Measurements from ENCODE around the gene NPTXR.

Gene NPTXR

DNA sequence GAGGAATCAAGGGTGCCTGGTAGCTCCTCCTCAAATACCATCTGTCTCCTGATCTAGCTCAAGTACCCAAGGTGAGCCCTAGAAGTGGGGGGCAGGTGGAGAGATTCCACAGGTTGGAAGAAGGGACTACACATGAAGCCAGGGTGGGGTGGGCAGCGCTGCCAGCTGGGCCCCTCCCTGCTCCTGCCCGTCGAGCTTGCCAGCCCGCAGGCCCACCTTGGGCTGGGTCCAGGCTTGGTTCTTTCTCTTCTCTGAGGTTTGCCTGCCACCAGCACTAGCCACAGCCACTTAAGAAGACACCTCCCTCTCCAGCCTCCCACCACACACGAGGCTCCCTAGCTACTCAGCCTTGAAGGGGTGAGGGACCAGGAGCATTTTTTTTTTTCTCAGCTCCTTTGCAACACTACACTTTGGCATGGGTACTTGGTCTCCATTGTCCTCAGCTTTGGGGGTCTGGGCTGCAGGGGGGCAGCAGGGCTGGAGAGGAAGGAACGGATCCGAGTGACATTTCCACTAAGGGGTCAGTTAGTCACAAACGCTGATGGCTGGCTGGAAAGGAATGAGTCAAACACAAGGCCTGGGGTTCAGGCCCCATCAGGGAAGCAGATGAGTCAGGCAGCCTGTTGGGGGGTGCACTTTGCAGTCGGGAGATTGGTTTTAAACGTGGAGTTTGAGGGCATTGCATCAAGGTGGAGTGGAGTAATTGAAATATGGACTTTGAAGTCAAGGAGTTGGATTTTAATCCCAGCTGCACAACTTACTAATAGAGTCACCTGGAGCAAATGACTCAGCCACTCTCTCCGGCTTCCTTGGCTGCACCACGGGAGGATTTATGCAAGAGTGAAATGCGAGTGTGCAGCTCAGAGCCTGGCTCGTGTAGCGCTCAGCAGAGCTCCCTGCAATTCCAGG lies 7.4 kb upstream of the NPTXR start:
- DNase-seq, result peak; percentile 26

GRCh38 chr22:38850399-38850798 lies 6.6 kb upstream of the NPTXR start:
- DNase-seq, result no peak

DNA sequence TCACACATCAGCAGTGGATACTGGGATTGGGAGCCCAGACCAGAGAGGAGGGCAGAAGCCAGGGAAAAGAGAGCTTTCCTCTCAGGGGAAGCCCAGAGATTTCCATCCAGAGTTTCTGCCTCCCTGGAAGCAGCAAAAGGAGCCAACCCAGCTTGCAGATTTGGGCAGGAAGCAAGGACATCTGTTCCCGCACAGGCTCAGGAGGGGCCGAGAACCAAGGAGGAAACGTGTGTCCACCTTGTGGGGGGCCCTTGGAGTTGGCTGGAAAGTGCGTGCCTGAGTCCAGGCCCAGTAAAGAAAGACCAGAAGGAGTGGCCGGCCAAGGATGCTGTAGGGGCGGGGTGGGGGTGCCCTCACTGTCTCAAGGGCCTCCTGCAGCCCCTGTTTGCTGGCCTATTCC lies 6.0 kb upstream of the NPTXR start:
- no peak for DNase-seq

GRCh38 chr22:38846412-38846811 lies 2.6 kb upstream of the NPTXR start:
- DNase-seq, result no peak

DNA sequence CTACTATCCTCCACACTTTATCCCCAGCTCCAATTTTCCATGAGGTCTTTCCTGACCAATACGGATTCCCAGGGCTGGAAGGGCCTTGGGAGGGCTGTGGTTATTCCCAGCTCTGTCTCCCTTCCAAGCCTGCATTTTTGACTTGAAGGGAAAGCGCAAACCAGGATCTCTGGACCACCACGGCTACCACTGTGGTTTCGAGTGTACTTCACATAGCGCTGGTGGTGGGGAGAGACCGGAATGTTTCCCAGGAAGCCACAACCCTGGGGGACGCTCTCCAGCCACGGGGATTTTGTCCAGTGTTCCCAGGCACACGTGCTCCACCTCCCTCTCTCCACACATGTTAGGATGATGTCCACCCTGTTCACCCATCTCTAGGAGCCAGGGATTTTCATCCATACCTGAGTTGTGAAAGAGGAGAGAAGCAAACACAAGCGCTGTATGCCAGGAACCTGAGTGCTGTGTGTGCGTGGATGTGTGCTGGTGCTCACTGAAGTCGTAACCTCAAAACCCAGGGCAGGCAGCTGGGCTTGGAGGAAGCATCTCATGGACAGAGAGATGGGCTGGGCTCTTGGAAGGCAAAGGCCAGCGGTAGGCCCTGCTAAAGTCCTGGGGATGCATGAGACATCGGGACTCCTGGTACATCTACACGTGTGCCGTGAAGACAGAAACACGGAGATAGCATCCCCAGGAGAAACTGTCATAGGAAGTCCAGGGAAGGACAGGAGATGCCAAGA lies 1.3 kb upstream of the NPTXR start:
- no peak for DNase-seq

GRCh38 chr22:38844315-38845003 lies 631 bp upstream of the NPTXR start:
- DNase-seq, result no peak

- peak; percentile 51 for DNase-seq
Measured at GRCh38 chr22:38843201-38843656, 599 bp downstream of the NPTXR start.

- no peak for DNase-seq
Measured at GRCh38 chr22:38842512-38843200, 1.2 kb downstream of the NPTXR start.

DNA sequence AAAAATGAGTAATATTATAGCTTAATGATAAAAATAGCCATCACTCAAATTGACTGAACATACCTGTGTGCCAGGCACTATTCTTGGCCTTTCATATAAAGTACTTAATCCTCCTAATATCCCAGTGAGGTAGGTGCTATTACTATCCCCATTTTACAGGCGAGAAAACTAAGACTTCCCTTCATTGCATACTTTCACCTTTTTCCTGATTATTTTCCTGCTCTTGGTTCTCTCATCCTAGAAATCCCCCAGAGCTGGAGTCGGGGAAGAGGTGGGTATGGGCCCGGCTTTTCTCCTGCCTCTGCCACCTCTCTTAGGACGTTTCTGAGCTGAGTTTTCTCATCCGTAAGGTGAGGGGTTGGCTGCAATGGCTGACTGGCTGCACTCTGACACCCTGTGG lies 2.2 kb downstream of the NPTXR start:
- DNase-seq, result no peak

GRCh38 chr22:38841211-38841610 lies 2.6 kb downstream of the NPTXR start:
- DNase-seq, result no peak

DNA sequence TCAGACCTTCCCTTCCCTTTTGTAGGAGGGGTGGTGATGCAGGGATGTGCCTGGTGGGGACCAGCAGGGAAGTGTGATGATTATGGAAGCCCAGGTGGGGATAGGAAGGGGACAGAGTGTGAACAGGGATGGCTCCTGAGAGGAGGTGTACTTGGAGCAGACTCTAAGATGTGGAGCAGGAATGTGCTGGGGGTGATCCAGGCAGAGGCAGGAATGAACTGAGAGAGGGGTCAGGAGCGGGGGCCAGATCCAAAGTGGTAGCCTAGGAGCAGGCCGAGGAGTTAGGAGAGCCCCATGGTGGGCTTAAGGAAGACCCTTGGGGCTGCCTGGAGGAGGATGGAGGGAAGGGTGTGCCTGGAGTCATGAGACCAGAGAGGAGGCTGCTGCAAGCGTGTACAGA lies 3.7 kb downstream of the NPTXR start:
- no peak for DNase-seq

DNA sequence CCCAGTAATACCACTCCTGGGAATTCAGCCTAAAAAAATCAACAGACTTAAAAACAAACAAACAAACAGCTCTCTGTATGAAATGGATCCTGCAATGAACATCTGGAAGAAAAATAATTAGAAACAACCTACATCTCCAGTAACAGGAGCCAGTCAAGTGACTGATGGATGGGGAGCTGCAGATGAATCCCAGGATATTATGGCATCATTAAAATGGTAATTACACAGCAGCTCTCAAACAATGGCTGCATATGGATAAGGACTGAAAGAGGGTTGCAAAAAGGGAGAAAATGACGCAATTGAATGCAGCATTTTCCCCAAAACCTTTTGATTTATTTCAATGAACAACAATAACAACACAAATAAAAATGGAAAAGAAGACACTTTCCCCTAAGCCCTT lies 4.1 kb downstream of the NPTXR start:
- DNase-seq, result no peak

- DNase-seq, result no peak
Measured at GRCh38 chr22:38837414-38837928, 6.4 kb downstream of the NPTXR start.

- DNase-seq, result no peak
Measured at GRCh38 chr22:38835888-38836301, 7.9 kb downstream of the NPTXR start.

DNA sequence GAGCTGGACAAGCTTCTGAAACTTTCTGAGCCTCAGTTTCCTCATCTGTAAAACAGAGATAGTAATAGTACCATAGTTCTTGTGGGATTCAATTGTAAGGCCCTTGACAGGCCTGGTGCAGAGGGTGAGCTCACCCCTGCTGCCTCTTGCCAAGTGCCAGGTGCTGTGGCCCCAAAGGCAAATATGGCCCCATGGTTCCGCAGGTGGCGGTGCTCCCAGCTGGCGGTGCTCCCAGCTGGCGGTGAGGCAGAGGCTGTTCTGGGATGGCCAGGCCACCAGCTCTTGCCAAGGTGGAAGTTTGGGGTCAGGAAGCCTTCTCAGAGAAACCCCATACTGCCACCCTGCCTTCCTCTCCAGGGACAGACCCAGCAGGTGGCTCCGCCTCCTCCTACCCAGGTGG lies 8.8 kb downstream of the NPTXR start:
- DNase-seq, result no peak

GRCh38 chr22:38834215-38834953 lies 9.4 kb downstream of the NPTXR start:
- DNase-seq, result no peak

- no peak for DNase-seq
Measured at GRCh38 chr22:38833061-38833460, 10.8 kb downstream of the NPTXR start.

- no peak for DNase-seq
Measured at GRCh38 chr22:38832005-38832978, 11.5 kb downstream of the NPTXR start.

- DNase-seq, result peak; percentile 94
Measured at GRCh38 chr22:38831166-38831945, 12.5 kb downstream of the NPTXR start.

DNA sequence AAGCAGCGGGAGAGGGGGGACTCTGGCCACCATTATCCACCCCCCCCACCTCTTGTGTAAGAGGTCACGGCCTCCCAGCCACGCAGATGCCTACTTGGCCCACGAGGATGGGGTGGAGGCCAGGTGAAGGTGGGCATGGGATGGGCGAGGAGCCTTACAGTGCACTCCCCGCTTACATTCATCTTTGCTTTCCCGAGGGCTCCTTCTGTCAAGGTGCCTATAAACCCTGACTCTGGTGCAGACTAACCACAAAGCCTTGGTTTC lies 13.1 kb downstream of the NPTXR start:
- no peak for DNase-seq
